Left renal pelvis (tissue), 4 donors: ENCODE data around the gene PKP4. TPM values are rescaled to one million over a fixed set of nuclear protein-coding genes. Genes with fewer than 3 reads are reported as not detected.

ENCODE experiments used
- DNase-seq, 4 donors: peaks; one replicate each; pipeline ENCODE4 v3.0.0-alpha.2; 2013; ENCODE audit warnings: low read depth in 4 of 4, low spot score in 3 of 4
- polyA plus RNA-seq, 4 donors: library from polyadenylated mRNA; unstranded; fragments of 120-200 nt; gene quantifications; one replicate each; pipeline ENCODE4 v1.2.1, GENCODE V29; 2013; ENCODE audit not compliant: insufficient read length in 4 of 4

Gene PKP4
- polyA plus RNA-seq, 4 donors = 46.9 to 170 (median 165) TPM

DNA sequence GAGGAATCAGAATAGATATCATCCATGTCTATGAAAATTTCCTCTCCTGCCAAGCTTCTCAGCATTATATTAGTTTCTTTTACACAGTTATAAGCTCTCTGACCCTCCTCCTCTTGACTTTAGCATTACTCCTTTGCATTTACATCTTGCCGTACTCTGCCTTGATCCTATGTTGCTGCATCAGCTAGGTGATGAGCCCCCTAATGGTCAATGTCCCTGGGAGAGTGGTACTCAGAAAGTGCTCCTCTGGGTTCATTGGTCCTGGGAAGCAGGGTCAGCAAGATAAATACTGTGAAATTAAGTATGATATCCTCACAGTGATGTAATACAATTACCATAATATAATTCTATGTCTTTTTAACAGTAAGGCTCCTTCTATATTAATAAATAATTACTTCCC is 74.1 kb downstream of the PKP4 start:
- no peak for DNase-seq

DNA sequence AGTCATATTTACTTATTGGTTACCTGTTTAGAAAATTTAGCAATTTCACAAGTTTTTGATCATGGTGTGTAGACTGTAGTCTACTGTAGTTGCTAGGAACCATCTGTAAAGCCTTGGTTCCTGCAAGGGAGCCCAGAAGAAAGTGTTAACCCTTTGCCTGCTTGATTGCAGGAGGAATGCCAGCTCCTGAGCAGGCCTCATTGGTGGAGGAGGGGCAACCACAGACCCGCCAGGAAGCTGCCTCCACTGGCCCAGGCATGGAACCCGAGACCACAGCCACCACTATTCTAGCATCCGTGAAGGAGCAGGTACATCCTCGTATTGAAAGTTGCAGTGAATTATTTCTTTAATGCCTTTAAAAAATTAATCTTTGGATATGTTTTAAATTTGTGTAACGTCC is 76.3 kb downstream of the PKP4 start:
- no peak for DNase-seq

DNA sequence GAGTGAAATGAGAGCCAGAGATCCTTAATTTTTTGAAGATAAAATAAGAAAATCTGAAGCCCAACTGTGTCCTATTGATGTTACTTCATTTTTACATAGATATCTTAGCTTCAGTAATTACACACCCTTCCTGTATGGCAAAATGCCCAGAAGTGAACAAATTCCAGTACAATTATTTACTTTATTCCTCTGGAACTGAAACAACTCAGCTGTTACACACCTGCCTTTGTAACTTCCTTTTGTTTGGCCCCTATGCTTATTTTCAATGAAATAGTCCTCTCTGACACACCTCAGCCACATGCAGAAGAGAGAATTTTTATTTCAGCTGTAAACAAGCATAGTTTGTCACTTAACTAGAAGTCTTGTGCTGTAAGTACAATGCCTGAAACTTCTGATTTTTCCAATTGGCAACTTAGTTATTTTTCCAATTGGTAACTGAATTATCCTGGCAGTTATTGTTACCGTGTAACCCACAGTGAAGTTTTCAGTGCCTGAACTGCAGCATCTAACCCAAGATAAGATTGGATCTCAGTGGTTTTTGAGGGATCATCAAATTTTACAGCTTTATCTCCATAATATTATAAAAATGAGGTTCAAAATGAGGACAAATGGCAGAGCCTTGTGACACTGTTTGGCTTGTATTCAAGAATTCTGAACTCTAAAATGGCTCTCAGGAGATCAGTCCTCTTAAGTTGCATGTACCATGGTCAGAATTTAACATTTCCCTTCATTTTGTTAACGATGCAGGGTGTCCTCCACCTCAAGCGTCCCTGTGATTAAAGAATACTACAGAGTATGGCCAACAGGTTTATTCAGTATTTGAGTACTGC is 82.6 kb downstream of the PKP4 start:
- DNase-seq = peak; percentile 24 to 36 (median 26)

DNA sequence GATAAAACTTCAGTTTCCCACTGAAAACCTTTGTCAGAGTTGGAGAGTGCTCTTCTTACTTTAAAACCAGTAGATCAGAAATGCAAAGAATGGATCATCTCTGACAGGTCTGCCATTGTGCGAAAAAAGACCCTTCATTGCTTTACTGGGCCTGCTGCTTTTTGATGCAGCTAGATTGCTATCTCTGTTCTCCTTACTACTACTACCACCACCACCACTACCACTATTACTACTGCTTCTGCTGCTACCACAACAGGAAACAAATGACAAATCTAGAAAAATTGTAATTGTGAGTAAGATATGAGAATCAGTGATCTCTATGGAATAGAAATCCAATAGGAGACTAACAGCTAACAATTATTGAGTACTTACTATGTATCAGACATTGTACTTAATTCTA is 85.8 kb downstream of the PKP4 start:
- DNase-seq = no peak

DNA sequence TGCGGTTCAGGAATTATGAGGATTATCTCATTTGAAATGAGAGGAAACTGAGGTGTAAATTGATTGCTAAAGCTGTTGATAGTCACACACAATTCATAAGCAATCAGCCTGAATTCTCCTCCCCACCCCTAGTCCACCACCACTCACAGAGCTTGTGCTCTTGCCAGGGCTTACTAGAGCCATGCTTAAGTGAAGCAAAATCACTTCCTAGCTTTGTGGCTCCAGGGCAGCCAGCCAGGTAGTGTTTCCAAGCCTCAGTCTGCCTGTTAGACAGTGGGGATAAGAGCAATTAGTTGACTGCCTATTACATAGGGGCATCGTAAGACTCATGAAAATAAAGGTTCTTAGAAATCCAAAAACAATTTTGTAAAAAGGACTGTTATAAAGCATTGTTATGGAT is 87.2 kb downstream of the PKP4 start:
- DNase-seq = no peak

DNA sequence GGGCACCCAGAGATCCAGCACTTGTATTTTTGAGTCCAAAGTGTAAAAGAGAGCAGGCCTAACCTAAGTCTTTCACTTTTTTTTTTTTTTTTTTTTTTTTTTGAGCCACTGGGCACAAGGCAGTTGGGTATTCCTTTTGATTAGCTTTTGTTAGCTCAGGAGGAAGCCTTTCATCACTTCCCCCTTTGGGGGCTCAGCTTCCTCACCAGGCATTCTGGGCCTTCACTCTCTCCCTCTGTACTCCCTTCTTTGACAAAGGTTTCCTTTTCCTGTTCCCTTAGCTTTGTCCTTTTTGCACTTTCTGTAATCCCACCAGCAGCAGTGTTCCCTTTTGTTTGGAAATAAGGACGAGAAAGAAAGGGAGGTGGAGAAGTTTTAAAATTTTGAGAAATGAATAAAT is 88.2 kb downstream of the PKP4 start:
- DNase-seq = no peak

DNA sequence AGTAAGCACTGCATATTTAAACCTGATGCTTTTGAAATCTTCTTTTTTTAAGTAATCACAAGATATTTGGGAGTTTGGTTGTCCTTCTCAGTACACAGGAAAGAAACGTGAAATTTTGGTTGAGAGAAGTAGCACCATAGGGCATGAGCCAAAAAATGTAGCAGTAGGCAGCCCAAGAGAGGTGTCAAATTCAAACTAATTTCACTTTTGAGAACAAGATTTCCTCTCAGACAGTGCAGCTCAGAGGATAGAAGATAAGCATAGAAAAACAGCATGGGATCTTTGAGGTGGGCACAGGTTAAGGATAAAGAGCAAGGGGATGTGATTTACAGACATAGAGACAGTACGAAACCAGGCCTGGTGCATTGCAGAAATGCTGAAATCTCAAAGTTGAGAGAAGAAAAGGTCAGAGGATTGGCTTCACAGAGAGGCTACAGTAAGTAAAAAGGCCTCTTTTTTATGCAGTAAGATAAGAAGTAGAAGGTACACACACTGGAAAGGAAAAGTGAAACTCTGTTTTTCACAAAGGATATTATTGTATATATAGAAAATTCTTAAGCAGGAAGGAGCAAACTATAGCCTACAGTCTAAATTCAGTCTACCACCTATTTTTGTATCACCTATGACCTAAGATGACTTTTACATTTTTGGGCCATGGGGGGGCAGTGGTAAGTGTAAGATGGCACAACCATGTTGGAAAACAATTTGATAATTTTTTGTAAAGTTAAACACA is 89.8 kb downstream of the PKP4 start:
- DNase-seq = no peak

DNA sequence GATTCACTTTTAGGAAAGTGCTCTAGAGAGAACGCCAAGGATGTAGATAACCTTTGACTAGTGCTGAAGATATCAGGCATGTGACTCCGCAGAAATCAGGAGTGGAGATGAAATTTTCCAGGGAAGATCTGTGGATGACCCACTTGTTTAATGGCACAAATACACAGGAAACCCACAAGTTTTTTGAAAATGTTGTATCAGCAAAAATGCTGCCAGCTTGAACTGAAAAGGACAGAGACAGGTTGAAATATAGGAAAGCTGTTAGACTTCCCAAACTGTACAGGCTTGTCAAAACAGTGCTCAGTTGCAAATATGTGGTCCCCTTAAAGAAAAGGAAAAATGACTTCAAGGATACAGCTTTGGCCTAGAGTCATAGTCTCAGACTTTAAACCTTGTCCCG is 96.5 kb downstream of the PKP4 start:
- no peak for DNase-seq

DNA sequence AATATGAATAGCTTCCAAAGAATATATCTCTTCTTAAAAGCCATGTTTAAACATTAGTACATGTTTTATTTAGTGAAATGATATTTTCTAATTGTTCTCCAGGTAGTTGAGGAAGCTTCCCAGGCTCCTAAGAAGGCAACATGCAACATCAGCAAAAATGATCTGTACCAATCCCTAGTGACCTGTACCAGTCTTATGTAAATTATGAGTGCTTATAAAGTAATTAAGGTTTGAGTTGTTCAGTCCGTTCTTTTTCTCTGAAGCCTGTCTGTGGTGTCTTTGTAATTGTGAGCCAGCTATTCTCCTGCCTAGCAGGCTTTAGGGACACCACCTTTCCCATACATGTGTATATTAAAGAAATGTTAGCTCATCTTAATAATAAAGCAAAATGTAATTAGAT is 98.2 kb downstream of the PKP4 start:
- no peak for DNase-seq

DNA sequence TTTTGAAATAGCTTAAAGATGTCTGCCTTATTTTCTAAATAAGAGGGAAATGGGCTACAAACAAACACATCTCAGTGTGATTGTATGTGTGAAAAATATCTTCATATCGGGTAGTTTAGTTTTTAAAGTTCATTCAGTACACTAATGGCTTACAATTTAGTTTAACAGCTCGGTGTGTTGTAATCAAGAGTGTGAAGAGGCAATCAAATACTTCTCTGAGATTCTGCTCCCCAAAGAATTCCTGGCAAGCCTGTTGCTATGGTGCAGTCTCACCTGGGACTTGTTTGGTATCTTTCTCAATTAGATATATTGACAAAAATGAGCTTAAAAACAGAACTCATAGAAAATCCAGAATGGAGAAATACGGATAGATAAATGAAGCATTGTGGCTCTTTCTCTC is 99.4 kb downstream of the PKP4 start:
- DNase-seq = no peak

DNA sequence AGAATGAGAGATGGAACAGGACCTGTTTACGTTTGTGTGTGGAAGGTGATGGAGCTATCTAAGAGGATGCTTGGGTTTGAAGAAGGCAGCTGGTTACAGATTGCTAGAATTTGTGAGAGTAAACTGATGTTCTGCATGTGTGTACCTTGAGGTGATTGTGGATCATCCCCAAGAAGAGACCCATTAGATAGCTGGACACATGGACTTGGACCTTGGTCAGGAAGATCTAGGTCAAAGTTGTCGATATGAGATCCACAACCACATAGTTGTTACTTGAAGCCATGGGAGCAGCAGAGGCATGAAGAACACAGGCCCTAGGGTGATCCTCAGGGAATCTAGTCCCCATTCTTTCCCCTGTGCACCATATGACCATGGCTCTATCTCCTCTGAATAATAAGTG is 101.0 kb downstream of the PKP4 start:
- DNase-seq = no peak

DNA sequence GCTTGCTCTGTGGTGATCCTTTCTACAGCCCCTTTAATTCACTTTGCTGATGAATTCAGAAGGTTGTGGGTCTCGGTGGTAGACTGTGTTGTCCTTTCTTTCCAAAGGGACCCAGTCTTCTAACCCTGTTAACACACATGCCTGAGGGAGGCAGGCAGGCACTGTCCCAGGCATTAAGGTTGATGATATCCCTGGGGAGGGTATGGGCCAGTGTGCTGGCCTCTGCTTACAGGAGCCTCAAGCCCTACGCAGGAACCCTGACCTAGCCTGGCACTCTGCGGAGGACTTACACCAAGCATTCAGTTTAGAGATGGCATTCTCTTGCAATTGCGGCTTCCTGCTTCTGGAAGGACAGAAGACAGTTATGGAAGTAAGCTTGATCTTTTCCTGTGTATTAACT is 102.5 kb downstream of the PKP4 start:
- no peak for DNase-seq

DNA sequence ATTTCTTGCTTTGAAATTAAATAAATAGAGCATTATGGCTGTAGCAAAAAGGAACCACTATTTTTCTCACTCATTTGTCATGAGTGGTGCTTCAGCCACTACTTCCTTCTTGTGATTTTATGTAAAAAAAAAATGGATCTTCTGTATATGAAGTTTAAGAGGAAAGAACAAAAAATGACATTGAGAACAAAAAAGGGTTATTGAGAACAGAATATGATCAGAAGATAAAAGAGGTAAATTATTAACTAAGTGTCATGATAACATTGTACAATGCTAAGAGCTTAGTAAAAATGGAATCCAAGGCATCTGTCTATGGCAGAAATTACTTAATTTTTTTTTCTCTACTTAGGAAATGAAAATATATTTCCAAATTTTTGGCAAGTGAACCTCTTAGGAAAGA is 103.5 kb downstream of the PKP4 start:
- DNase-seq = no peak

DNA sequence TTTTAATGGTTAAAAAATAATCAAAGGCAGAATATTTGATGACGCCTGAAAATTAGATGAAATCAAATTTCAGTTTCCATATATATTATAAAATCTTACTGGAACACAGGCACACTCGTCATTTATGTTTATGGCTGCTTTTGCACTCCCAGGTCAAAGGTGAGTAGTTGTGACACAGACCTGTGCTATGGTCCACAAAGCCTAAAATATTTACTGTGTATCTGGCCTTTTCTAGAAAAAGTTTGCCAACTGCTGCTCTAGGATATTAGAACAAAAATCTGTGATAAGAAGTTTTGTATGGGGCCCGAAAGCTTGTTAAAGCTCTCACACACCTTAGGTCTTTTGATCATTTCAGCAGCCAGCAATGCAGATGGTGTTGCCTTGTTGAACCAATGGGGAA is 104.3 kb downstream of the PKP4 start:
- DNase-seq = no peak

DNA sequence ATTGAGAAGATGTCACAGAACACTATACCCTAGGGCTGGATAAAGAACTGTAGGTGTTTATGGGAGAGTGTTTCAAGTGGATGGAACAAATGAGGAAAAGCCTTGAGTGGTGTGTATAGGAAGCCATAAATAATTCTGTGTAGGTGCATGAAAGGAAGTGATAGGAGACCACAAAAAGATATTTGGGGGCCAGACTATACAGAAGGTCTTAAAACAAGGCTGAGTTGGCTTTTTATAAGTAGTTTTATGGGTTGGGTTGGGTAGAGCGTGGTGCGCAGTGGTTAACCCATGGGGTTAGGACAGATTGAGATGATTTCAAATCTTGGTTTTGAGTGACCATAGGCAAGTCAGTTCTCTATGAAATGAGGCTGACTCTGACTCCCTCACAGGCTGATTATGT is 110.5 kb downstream of the PKP4 start:
- DNase-seq = no peak

DNA sequence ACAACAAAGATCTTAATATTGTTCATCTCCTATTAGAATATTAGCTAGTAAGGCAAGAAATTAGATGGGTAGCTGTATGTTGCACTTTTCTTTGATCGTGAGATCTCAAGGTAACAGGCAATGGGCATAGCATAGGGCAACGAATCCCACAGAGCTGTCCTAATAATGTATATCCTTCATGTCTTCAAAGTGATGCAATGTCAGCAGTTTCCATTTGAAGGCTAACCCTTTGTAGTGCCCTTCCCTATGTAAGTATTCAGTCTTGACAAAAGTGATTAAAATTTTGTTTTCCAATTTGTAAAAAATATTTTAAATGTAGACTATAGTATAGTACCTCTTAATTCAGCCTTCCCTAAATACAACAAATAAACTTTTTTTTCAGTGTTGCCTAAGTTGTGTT is 112.5 kb downstream of the PKP4 start:
- no peak for DNase-seq

DNA sequence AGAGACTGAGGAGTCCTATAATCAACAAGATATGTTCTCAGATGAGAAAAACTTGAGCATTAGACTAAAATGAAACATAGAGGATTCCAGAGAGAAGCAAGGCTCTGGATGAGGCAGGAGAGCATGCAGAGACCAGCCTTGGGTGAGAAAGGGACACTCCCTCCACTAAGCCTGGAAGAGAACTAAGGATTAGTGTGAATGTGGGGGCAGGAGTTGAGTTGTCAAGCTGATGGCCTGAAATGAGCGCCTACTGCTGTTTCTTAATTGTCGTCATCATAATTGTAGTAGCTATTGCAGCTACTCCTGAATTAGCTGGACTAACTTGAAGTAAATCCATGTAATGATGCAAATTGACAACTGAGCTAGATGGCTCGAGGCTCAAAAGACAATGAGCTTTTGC is 114.1 kb downstream of the PKP4 start:
- DNase-seq = no peak

DNA sequence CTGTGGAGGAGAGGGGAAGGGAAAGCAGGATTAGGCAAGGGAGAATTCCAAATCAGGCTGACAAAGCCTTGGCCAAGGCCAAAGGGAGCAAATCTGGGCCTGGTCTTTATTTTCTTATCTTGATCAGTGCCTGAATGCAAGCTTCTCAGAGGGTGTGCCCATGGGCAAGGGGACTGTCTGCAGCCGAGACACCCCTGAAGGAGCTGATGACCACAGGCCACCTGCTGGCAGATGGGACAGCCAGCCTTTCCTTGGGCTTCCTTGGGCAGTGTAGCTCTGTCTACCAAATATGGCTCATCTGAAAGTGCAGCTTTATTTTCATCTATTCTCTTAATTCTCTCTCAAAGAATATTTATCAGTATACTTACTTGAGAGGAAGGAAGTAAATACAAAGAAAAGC is 117.0 kb downstream of the PKP4 start:
- no peak for DNase-seq

DNA sequence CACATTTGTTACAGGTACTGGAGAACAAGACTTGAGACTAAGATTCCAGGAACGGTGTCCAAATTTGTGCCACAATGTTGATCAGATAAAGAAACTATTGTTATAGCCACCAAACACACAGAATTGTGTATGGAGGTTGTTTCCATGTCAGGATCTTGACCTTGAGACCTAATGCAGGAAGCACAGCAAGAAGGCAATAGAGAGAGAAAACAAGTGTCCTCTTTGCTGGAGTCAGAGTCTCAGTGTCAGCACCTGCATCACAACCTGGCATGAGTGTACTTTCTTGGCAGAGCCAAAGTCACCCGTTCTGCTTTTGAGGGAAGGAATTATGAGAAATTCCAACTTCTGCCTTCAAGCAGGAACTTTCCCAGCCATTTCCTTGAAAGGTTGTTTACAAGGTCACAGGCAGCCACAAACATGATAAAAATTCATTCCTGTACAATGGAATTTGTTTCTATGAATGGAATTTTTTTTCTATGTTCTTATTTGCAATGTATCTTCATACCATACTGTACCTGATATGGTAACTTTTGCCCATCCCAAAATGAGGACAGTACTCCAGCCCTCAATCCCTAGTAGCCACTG is 118.4 kb downstream of the PKP4 start:
- no peak for DNase-seq

DNA sequence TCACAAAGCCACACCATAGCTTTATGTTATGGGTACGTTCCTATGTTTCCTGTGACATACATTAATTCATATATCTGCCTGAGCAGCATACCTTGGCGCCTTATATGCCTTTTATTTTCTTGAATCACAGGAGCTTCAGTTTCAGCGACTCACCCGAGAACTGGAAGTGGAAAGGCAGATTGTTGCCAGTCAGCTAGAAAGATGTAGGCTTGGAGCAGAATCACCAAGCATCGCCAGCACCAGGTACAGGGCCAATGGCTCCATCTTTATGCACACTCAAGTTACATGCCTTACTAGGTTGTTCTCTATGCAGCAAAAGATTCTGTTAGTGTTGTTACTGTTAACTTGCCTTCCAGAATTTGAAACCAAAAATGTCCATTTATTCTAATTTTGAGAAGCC is 120.4 kb downstream of the PKP4 start:
- no peak for DNase-seq

DNA sequence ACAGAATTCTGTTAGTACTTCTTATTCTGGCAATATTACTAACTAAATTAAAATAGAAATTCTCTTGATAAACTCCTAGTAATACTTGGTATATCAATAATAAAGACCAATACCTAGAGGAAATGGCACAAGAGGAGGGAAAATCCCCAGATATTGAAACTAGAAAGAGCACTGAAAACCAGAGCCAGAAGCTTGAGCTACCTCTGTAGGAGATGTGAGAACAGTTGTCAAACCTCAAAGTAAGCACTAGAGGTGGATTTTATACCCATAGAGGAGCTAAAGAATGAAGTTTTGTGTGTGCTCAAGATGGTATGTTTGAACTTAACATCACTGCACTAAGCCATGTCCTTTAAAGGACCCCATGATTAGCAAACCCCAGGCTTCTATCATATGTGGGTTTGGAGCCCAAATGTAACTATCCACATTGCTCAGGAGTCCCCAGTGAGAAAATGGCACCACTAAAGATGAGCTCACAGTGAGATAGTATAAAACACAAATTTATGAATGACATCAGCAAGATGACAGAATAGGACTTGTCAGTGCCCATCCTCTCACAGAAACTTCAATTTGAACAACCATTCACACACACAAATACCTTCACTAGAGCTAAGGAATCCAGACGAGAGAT is 122.1 kb downstream of the PKP4 start:
- DNase-seq = no peak

DNA sequence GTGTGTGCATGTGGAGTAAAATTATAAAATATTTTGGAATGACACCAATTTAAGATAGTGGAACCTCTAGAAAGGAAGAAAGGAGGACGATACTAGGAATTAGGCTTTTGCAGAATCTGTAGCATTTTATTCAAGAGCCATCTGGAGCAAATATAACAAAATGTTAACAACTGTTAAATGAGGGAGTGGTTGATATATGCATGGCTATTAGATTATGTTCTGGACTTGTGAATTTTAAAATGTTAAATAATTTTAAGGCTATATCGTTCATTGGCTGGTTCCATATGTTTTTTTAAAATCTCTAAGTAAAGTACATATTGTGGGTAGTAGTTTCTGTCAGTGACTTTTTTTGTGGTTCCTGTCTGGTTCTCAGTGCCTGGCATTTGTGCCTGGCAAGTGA is 123.2 kb downstream of the PKP4 start:
- no peak for DNase-seq
